HepG2 (cell line): ENCODE data around the gene TMEM198. TPM values are rescaled to one million over a fixed set of nuclear protein-coding genes. Genes with fewer than 3 reads are reported as not detected.

Experiments used
- ADNP ChIP-seq: sonication (generic); formaldehyde crosslinking; IDR thresholded peaks from 2 replicates; pipeline ENCODE4 v1.4.0; 2020; ENCODE audit warnings: missing genetic modification reagents
- AHR ChIP-seq: IDR thresholded peaks from 2 replicates; pipeline ENCODE4 v1.6.1; 2018; ENCODE audit warnings: missing genetic modification reagents, missing compliant biosample characterization
- CC2D1A ChIP-seq: sonication (generic); formaldehyde crosslinking; IDR thresholded peaks from 2 replicates; pipeline ENCODE4 v1.8.1; 2023; ENCODE audit warnings: mild to moderate bottlenecking, missing genetic modification reagents
- ETV5 ChIP-seq: IDR thresholded peaks from 2 replicates; pipeline ENCODE4 v1.6.1; 2018; ENCODE audit warnings: missing biosample characterization, missing genetic modification reagents, inconsistent platforms, borderline replicate concordance
- HDAC1 ChIP-seq: sonication (generic); formaldehyde crosslinking; IDR thresholded peaks from 2 replicates; pipeline ENCODE4 v1.5.1; 2020; ENCODE audit warnings: mild to moderate bottlenecking, missing genetic modification reagents
- KLF6 ChIP-seq: IDR thresholded peaks from 2 replicates; pipeline ENCODE4 v1.8.0; 2016; ENCODE audit warnings: missing biosample characterization, missing genetic modification reagents
- KMT2A ChIP-seq: sonication (generic); formaldehyde crosslinking; IDR thresholded peaks from 2 replicates; pipeline ENCODE4 v1.4.0; 2020; ENCODE audit warnings: missing genetic modification reagents
- MIER3 ChIP-seq: IDR thresholded peaks from 2 replicates; pipeline ENCODE4 v1.6.1; 2016; ENCODE audit warnings: missing compliant biosample characterization, borderline replicate concordance
- RBAK ChIP-seq: sonication (generic); formaldehyde crosslinking; IDR thresholded peaks from 2 replicates; pipeline ENCODE4 v1.5.1; 2020; ENCODE audit warnings: mild to moderate bottlenecking, missing genetic modification reagents
- SMAD9 ChIP-seq: sonication (generic); formaldehyde crosslinking; IDR thresholded peaks from 2 replicates; pipeline ENCODE4 v1.5.1; 2020; ENCODE audit warnings: mild to moderate bottlenecking, missing genetic modification reagents
- TEAD3 ChIP-seq: optimal IDR thresholded peaks from 2 replicates; pipeline ENCODE3; 2016; ENCODE audit warnings: borderline replicate concordance
- TOE1 ChIP-seq: sonication (generic); formaldehyde crosslinking; IDR thresholded peaks from 2 replicates; pipeline ENCODE4 v1.4.0; 2020; ENCODE audit warnings: mild to moderate bottlenecking, missing genetic modification reagents
- ZNF136 ChIP-seq: sonication (generic); formaldehyde crosslinking; IDR thresholded peaks from 2 replicates; pipeline ENCODE4 v1.8.1; 2022; ENCODE audit warnings: low read depth, mild to moderate bottlenecking, moderate library complexity, missing genetic modification reagents
- ZNF30 ChIP-seq: sonication (generic); formaldehyde crosslinking; IDR thresholded peaks from 2 replicates; pipeline ENCODE4 v1.5.0; 2020; ENCODE audit warnings: mild to moderate bottlenecking, missing genetic modification reagents
- ZNF354B ChIP-seq: sonication (generic); formaldehyde crosslinking; IDR thresholded peaks from 2 replicates; pipeline ENCODE4 v1.8.0; 2022; ENCODE audit warnings: mild to moderate bottlenecking, missing genetic modification reagents
- ZNF629 ChIP-seq: sonication (generic); formaldehyde crosslinking; conservative IDR thresholded peaks from 2 replicates; pipeline ENCODE4 v1.5.0; 2020; ENCODE audit warnings: missing genetic modification reagents
- polyA plus RNA-seq, 8 experiments: library from polyadenylated mRNA; depleted of rRNA in 3 of 8; stranded (reverse) in 7 of 8; unstranded in 1 of 8; fragments of >200 nt; fragmentation: Illumina TruSeq in 4 of 8; extraction: Trizol in 4 of 8; gene quantifications; 2 replicates each; pipeline versions ENCODE4 v1.2.1 to v1.2.3, GENCODE V29; 2011 to 2016; ENCODE audit warnings: low read depth in 4 of 8, missing spikeins in 1 of 8, mixed read lengths in 1 of 8; ENCODE audit not compliant: insufficient read depth in 1 of 8
- total RNA-seq, 5 experiments: library from RNA; depleted of rRNA; stranded (reverse); fragments of >200 nt; fragmentation: Illumina TruSeq; extraction: Trizol; gene quantifications; 2 replicates each; pipeline ENCODE4 v1.2.3, GENCODE V29; 2016; ENCODE audit warnings: low read depth in 1 of 5
- TF ChIP-seq, protein P1 (sequence below): sonication (generic); formaldehyde crosslinking; IDR thresholded peaks from 2 replicates; pipeline ENCODE4 v1.4.0; 2020; ENCODE audit warnings: mild to moderate bottlenecking, missing genetic modification reagents
- TF ChIP-seq, protein P2 (sequence below): IDR thresholded peaks from 2 replicates; pipeline ENCODE4 v1.6.1; 2016; ENCODE audit warnings: missing genetic modification reagents, missing compliant biosample characterization
- TF ChIP-seq, protein P3 (sequence below): sonication (generic); formaldehyde crosslinking; IDR thresholded peaks from 2 replicates; pipeline ENCODE4 v1.5.0; 2020; ENCODE audit warnings: missing genetic modification reagents
- TF ChIP-seq, protein P4 (sequence below): sonication (generic); formaldehyde crosslinking; IDR thresholded peaks from 2 replicates; pipeline ENCODE4 v1.4.0; 2020; ENCODE audit warnings: missing genetic modification reagents

The TMEM198 gene
- total and polyA plus RNA-seq, 2 of the 13 experiments (the other 11 are each of a cell fraction or from before 2014, with no cell fraction given) = 17.3 to 23.5 TPM

DNA sequence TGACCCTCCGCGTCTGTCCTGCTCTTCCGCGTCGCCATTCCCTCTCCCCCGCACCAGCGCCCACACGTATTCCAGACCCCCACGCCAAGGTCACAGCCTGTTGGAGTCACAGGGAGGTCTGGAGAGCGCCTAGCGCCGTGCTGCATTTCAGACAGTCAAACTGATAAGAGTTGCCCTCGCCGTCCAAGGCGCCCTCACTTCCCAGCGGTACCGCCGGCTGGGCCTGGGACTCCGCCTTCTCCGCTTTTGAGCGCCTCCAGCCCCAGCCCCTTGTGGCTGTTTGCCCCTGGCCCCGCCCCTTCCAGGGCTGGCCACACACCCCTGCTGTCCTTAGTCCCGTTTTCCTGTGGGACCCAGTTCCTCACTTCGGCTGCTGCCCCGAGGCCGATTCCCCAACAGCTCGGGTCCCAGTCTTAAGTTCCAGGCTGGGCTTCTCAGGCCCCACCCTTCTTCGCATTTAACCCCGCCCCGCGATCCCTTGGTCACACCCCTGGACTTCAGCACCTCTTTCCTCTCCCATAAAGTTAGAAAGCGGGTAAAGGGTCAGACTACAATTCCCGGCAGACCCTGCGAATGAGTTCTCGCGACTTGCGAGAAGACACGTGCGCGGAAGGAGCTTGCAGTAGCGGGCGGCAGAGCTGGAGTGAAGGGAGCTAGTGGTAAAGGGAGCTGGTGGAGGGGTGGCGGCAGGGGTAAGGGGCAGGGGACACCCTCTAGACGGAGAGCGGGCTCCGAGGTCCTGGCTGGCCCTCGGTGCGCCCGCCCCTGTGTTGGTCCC lies 45.4 kb upstream of the TMEM198 start, which contains the start of gene GMPPA (continued):
- TF ChIP-seq CC2D1A (no peak), AHR (peak; percentile 49; the same call in 1 of the 2 replicates), TOE1 (CRISPR knock-in tag) (no peak), KMT2A (no peak), ZNF30 (no peak), TEAD3 (CRISPR knock-in tag) (peak; percentile 47), ETV5 (CRISPR knock-in tag) (0 out of 2 replicates have a peak, but pooled peaks have one; percentile 9), ZNF354B (CRISPR knock-in tag) (peak; percentile 82; the same call in 1 of the 2 replicates), ZNF629 (CRISPR knock-in tag) (0 out of 2 replicates have a peak, but pooled peaks have one; percentile 5), ADNP (CRISPR knock-in tag) (no peak), MIER3 (CRISPR knock-in tag) (peak; percentile 10; the same call in 1 of the 2 replicates), ZNF136 (CRISPR knock-in tag) (peak; percentile 35; the same call in 1 of the 2 replicates), HDAC1 (peak; percentile 77), KLF6 (CRISPR knock-in tag) (0 out of 2 replicates have a peak, but pooled peaks have one; percentile 48), RBAK (CRISPR knock-in tag) (peak; percentile 61), SMAD9 (CRISPR knock-in tag) (no peak)
- TF ChIP-seq, protein P1, sequence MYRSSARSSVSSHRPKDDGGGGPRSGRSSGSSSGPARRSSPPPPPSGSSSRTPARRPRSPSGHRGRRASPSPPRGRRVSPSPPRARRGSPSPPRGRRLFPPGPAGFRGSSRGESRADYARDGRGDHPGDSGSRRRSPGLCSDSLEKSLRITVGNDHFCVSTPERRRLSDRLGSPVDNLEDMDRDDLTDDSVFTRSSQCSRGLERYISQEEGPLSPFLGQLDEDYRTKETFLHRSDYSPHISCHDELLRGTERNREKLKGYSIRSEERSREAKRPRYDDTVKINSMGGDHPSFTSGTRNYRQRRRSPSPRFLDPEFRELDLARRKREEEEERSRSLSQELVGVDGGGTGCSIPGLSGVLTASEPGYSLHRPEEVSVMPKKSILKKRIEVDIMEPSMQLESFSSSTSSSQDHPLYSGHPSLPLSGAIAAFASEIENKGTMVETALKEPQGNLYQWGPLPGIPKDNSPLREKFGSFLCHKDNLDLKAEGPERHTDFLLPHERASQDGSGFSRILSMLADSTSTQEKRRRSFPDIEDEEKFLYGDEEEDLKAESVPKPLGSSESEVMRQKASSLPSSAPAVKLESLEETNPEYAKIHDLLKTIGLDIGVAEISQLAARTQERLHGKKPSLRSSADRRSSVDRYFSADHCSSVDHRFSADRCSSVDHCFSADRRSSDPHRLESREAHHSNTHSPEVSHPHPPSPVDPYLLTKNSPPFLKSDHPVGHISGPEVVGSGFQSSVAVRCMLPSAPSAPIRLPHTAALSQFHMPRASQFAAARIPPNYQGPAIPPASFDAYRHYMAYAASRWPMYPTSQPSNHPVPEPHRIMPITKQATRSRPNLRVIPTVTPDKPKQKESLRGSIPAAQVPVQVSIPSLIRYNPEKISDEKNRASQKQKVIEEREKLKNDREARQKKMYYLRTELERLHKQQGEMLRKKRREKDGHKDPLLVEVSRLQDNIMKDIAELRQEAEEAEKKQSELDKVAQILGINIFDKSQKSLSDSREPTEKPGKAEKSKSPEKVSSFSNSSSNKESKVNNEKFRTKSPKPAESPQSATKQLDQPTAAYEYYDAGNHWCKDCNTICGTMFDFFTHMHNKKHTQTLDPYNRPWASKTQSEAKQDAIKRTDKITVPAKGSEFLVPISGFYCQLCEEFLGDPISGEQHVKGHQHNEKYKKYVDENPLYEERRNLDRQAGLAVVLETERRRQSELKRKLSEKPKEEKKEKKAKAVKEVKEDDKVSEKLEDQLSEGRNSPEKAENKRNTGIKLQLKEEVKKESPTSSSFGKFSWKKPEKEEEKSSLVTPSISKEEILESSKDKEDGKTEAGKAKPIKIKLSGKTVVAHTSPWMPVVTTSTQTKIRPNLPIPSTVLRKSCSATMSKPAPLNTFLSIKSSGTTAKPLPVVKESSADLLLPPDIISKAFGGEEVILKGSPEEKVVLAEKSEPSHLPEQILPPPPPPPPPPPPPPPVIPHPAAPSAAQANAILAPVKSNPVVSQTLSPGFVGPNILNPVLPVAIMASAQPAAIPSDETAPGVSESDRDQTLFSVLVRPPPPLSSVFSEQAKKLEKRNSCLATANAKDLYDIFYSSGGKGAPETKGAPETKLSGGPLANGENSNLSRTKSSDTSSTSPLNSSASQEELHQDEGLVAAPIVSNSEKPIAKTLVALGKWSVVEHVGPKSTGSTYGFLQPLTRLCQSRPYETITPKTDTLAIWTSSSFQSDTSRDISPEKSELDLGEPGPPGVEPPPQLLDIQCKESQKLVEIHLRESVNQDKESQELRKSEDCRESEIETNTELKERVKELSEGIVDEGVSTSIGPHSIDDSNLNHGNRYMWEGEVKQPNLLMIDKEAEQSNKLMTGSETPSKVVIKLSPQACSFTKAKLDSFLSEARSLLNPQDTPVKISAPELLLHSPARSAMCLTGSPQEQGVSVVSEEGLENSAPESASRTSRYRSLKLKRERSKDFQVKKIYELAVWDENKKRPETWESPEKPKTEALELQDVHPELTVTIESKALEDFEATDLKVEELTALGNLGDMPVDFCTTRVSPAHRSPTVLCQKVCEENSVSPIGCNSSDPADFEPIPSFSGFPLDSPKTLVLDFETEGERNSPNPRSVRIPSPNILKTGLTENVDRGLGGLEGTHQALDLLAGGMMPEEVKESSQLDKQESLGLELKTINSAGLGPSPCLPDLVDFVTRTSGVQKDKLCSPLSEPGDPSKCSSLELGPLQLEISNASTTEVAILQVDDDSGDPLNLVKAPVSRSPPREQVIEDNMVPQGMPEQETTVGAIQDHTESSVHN (CRISPR knock-in tag) = 0 out of 2 replicates have a peak, but pooled peaks have one; percentile 26
- TF ChIP-seq, protein P2, sequence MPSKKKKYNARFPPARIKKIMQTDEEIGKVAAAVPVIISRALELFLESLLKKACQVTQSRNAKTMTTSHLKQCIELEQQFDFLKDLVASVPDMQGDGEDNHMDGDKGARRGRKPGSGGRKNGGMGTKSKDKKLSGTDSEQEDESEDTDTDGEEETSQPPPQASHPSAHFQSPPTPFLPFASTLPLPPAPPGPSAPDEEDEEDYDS (CRISPR knock-in tag) = peak; percentile 95
- TF ChIP-seq, protein P3, sequence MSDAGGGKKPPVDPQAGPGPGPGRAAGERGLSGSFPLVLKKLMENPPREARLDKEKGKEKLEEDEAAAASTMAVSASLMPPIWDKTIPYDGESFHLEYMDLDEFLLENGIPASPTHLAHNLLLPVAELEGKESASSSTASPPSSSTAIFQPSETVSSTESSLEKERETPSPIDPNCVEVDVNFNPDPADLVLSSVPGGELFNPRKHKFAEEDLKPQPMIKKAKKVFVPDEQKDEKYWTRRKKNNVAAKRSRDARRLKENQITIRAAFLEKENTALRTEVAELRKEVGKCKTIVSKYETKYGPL (CRISPR knock-in tag) = no peak
- TF ChIP-seq, protein P4, sequence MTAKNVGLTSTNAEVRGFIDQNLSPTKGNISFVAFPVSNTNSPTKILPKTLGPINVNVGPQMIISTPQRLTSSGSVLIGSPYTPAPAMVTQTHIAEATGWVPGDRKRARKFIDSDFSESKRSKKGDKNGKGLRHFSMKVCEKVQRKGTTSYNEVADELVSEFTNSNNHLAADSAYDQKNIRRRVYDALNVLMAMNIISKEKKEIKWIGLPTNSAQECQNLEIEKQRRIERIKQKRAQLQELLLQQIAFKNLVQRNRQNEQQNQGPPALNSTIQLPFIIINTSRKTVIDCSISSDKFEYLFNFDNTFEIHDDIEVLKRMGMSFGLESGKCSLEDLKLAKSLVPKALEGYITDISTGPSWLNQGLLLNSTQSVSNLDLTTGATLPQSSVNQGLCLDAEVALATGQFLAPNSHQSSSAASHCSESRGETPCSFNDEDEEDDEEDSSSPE (CRISPR knock-in tag) = peak; percentile 64
